RWPE2 (cell line): Measurements from ENCODE around the gene ZCCHC2.

Experiments used
- ATAC-seq: fragments of 200-7000 bp; cut with Tn5 transposase; 3 replicates; pipeline ENCODE4 v1.9.1; 2021; ENCODE audit warnings: low read depth
- DNase-seq: peaks from one replicate; pipeline ENCODE4 v3.0.0-alpha.2; 2020; ENCODE audit warnings: low spot score
- H3K27ac ChIP-seq: fragments of 450-650 bp; 2 replicates; pipeline ENCODE4 v1.5.1; 2017; ENCODE audit warnings: mild to moderate bottlenecking; ENCODE audit not compliant: poor library complexity, severe bottlenecking
- H3K27me3 ChIP-seq: fragments of 250-450 bp; sonication (Bioruptor Pico); 2 replicates; pipeline ENCODE4 v1.5.1; 2021; ENCODE audit warnings: mild to moderate bottlenecking, moderate library complexity; ENCODE audit not compliant: insufficient read depth, poor library complexity, severe bottlenecking
- H3K36me3 ChIP-seq: fragments of 250-450 bp; sonication (Bioruptor Pico); 2 replicates; pipeline ENCODE4 v1.5.1; 2020; ENCODE audit warnings: low read depth, mild to moderate bottlenecking, moderate library complexity
- H3K4me1 ChIP-seq: fragments of 250-450 bp; sonication (Bioruptor Pico); 2 replicates; pipeline ENCODE4 v1.5.1; 2021; ENCODE audit warnings: mild to moderate bottlenecking, moderate library complexity; ENCODE audit not compliant: insufficient read depth, poor library complexity, severe bottlenecking
- H3K4me3 ChIP-seq: fragments of 250-450 bp; sonication (Bioruptor Pico); 2 replicates; pipeline ENCODE4 v1.5.1; 2021; ENCODE audit warnings: mild to moderate bottlenecking, moderate library complexity; ENCODE audit not compliant: severe bottlenecking
- H3K9me3 ChIP-seq: fragments of 250-450 bp; sonication (Bioruptor Pico); 2 replicates; pipeline ENCODE4 v1.5.1; 2021; ENCODE audit warnings: mild to moderate bottlenecking, moderate library complexity; ENCODE audit not compliant: severe bottlenecking
- TF ChIP-seq, protein P1 (sequence below): fragments of 450-650 bp; IDR thresholded peaks from one replicate; pipeline ENCODE4 v1.5.1; 2017; ENCODE audit warnings: mild to moderate bottlenecking, moderate library complexity; ENCODE audit not compliant: poor library complexity, severe bottlenecking

ZCCHC2 gene

DNA sequence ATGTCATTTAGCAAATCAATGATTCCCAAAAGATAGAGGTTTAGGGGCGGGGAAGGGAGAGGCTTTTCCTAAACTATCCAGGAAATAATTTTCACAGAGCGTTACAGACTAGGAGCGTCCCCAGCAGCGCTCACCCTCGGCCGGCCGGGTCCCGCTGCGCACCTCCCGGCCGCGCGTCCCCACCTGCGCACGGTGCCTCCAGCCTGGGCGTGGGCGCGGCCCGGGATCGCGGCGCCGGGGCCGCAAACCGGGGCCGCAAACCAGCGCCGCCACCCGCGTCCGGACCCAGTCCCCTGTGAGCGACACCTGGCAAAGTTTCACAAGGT, 684 bp upstream of the ZCCHC2 start:
- ATAC-seq (peak; percentile 8; the same call in 2 of the 3 replicates), DNase-seq (no peak)
- H3K4me3 ChIP-seq, result peak overlapping the region; percentile 68
- no peaks in the 10 kb centered on the region for H3K27me3 ChIP-seq
- H3K27ac ChIP-seq, result peak overlapping the region; percentile 87
- no peaks in the 10 kb centered on the region for H3K9me3 ChIP-seq
- TF ChIP-seq, protein P1, sequence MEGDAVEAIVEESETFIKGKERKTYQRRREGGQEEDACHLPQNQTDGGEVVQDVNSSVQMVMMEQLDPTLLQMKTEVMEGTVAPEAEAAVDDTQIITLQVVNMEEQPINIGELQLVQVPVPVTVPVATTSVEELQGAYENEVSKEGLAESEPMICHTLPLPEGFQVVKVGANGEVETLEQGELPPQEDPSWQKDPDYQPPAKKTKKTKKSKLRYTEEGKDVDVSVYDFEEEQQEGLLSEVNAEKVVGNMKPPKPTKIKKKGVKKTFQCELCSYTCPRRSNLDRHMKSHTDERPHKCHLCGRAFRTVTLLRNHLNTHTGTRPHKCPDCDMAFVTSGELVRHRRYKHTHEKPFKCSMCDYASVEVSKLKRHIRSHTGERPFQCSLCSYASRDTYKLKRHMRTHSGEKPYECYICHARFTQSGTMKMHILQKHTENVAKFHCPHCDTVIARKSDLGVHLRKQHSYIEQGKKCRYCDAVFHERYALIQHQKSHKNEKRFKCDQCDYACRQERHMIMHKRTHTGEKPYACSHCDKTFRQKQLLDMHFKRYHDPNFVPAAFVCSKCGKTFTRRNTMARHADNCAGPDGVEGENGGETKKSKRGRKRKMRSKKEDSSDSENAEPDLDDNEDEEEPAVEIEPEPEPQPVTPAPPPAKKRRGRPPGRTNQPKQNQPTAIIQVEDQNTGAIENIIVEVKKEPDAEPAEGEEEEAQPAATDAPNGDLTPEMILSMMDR, result no peak
- no peaks in the 10 kb centered on the region for H3K36me3 ChIP-seq
- peaks cover 8% of the 10 kb centered on the region for H3K4me1 ChIP-seq

DNA sequence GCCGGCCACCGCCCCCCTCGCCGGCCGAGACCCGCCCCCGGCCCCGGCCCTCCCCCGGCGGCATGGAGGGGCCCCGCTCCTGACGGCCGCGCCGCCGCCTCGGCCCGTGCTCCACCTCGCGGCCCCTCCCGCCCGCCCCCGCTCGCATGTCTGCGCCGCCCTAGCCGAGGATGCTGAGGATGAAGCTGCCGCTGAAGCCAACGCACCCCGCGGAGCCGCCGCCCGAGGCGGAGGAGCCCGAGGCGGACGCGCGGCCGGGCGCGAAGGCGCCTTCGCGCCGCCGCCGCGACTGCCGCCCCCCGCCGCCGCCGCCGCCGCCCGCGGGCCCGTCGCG, 397 bp downstream of the ZCCHC2 start:
- Histone ChIP-seq H3K27ac (peak overlapping the region; percentile 87), H3K27me3 (no peaks in the 10 kb centered on the region), H3K9me3 (no peaks in the 10 kb centered on the region), H3K36me3 (no peaks in the 10 kb centered on the region), H3K4me1 (peaks cover 13% of the 10 kb centered on the region), H3K4me3 (peak overlapping the region; percentile 68)
- DNase-seq (no peak), ATAC-seq (no peak)
- TF ChIP-seq, protein P1, result no peak

DNA sequence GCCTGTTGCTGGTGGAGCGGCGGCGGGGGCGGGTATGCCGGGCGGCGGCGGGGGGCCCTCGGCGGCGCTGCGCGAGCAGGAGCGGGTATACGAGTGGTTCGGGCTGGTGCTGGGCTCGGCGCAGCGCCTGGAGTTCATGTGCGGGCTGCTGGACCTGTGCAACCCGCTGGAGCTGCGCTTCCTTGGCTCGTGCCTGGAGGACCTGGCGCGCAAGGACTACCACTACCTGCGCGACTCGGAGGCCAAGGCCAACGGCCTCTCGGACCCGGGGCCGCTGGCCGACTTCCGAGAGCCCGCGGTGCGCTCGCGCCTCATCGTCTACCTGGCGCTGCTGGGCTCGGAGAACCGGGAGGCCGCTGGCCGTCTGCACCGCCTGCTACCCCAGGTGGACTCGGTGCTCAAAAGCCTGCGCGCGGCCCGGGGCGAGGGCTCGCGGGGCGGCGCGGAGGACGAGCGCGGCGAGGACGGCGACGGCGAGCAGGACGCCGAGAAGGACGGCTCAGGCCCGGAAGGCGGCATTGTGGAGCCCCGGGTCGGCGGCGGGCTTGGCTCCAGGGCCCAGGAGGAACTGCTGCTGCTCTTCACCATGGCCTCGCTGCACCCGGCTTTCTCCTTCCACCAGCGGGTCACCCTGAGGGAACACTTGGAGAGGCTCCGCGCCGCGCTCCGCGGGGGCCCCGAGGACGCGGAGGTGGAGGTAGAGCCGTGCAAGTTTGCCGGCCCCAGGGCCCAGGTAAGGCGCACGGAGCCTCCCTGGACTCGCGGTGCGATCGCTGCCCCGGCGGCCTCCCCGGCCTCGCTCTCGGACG, 1.0 kb downstream of the ZCCHC2 start:
- ATAC-seq (peak; percentile 6; the same call in 1 of the 3 replicates), DNase-seq (peak; percentile 60)
- Histone ChIP-seq H3K27ac (peak overlapping the region; percentile 87), H3K4me3 (peak overlapping the region; percentile 68), H3K9me3 (no peaks in the 10 kb centered on the region), H3K4me1 (peaks cover 13% of the 10 kb centered on the region), H3K27me3 (no peaks in the 10 kb centered on the region), H3K36me3 (no peaks in the 10 kb centered on the region)
- TF ChIP-seq, protein P1, result no peak

DNA sequence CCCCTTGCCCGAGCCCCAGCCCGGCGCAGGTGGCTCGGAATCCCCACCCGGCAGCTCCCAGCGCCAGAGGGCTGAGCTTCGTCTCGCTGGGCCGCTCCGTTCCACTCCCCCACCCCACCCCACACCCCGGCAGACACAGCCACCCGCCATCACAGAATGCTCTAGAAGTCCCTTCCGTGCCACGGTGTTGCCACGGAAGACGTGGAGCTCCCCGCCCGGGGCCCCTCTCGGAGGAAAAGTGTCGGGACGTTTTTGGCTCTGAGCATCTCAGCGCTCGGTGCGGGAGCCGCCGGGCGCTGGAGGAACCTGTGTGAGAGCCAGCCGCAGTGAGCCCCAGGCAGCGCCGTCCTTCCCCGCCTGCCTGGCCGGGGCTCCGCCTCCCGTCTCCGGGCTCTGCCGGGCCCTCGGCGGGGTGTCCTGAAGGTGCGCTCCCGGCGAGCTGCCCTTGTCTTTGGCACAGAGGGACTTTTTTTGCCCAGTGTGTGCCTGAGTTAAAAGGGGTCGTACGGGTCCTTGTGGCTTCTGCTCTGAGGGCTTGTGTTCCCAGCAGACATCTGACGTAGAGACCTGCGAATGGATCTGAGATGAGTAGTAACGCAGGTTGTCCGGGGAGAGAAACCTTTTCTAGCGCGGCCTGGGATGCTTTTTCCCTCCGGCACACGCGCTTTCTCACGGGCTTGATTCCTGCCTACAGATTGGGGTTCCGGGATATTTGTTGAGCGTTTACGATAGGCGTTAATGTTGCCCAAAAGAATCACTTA, 1.8 kb downstream of the ZCCHC2 start:
- Histone ChIP-seq H3K4me3 (peak overlapping the region; percentile 68), H3K36me3 (no peaks in the 10 kb centered on the region), H3K27ac (peak overlapping the region; percentile 87), H3K4me1 (peaks cover 13% of the 10 kb centered on the region), H3K9me3 (no peaks in the 10 kb centered on the region), H3K27me3 (no peaks in the 10 kb centered on the region)
- TF ChIP-seq, protein P1, result no peak
- DNase-seq (peak; percentile 55), ATAC-seq (peak; percentile 33)
